Osteoblast (primary cell): ENCODE measurements around the gene CEP131. TPM values are rescaled to one million over a fixed set of nuclear protein-coding genes. Genes with fewer than 3 reads are reported as not detected.

Experiments used
- DNase-seq: peaks from one replicate; pipeline ENCODE4 v3.0.0; 2011; ENCODE audit warnings: low spot score, mixed read lengths; ENCODE audit not compliant: insufficient read length; ENCODE audit errors: missing footprints
- H2AFZ ChIP-seq: 2 replicates; pipeline ENCODE4 v1.6.0; 2011; ENCODE audit warnings: mild to moderate bottlenecking, low read length
- H3K27ac ChIP-seq: 2 replicates; pipeline ENCODE4 v1.5.1; 2011; ENCODE audit warnings: mild to moderate bottlenecking, low read depth, low read length, moderate library complexity
- H3K27me3 ChIP-seq: 2 replicates; pipeline ENCODE4 v1.6.0; 2012; ENCODE audit warnings: mild to moderate bottlenecking, control low read depth, inconsistent platforms, low read length, moderate library complexity; ENCODE audit not compliant: insufficient read depth
- H3K36me3 ChIP-seq: 2 replicates; pipeline ENCODE4 v1.5.1; 2011; ENCODE audit warnings: mild to moderate bottlenecking, low read length, control low read depth, moderate library complexity; ENCODE audit not compliant: insufficient read depth
- H3K4me1 ChIP-seq: 2 replicates; pipeline ENCODE4 v1.5.1; 2011; ENCODE audit warnings: mild to moderate bottlenecking, low read length, control low read depth, moderate library complexity; ENCODE audit not compliant: insufficient read depth
- H3K4me2 ChIP-seq: 2 replicates; pipeline ENCODE4 v1.6.0; 2011; ENCODE audit warnings: mild to moderate bottlenecking, low read length; ENCODE audit not compliant: insufficient read depth
- H3K4me3 ChIP-seq: fragments of 200-600 bp; sonication (generic); 3 replicates; pipeline ENCODE4 v1.5.1; 2012; ENCODE audit warnings: mild to moderate bottlenecking, low read length, inconsistent platforms; ENCODE audit not compliant: insufficient read depth
- H3K79me2 ChIP-seq: 2 replicates; pipeline ENCODE4 v1.6.0; 2012; ENCODE audit warnings: mild to moderate bottlenecking, low read length, control low read depth, inconsistent platforms; ENCODE audit not compliant: insufficient read depth
- H3K9me3 ChIP-seq: 2 replicates; pipeline ENCODE4 v1.5.1; 2011; ENCODE audit warnings: low read depth, low read length, control low read depth
- H4K20me1 ChIP-seq: 2 replicates; pipeline ENCODE4 v1.6.0; 2012; ENCODE audit warnings: mild to moderate bottlenecking, low read length, control low read depth; ENCODE audit not compliant: insufficient read depth
- total RNA-seq: library from RNA; depleted of rRNA; stranded (reverse); fragments of >200 nt; gene quantifications from 2 replicates; pipeline ENCODE4 v1.2.3, GENCODE V29; 2012
- TF ChIP-seq, protein P1 (sequence below): IDR thresholded peaks from 2 replicates; pipeline ENCODE4 v1.5.1; 2011; ENCODE audit warnings: mild to moderate bottlenecking, low read depth, low read length, moderate library complexity; ENCODE audit errors: extremely low read depth

CEP131 gene
- total RNA-seq, 1 donor = 8.7 TPM

GRCh38 chr17:81165246-81166032 lies 57.3 kb downstream of the CEP131 start, which contains the start of gene PVALEF:
TSS of gene PVALEF (plus strand) at chr17:81165507. CDS start at chr17:81181227, 15,720 bp downstream.
- Histone ChIP-seq H3K36me3 (no peaks in the 10 kb centered on the region), H2AFZ (no peak within 1 kb of the TSS), H3K79me2 (no peaks in the 10 kb centered on the region), H3K4me3 (no peak within 1 kb of the TSS), H3K9me3 (no peaks in the 10 kb centered on the region), H3K4me1 (no peaks in the 10 kb centered on the region), H3K27me3 (peaks cover 29% of the 10 kb centered on the region), H3K27ac (no peak within 1 kb of the TSS), H3K4me2 (no peak within 1 kb of the TSS), H4K20me1 (no peaks in the 10 kb centered on the region)
- DNase-seq = peak; percentile 92
- TF ChIP-seq, protein P1, sequence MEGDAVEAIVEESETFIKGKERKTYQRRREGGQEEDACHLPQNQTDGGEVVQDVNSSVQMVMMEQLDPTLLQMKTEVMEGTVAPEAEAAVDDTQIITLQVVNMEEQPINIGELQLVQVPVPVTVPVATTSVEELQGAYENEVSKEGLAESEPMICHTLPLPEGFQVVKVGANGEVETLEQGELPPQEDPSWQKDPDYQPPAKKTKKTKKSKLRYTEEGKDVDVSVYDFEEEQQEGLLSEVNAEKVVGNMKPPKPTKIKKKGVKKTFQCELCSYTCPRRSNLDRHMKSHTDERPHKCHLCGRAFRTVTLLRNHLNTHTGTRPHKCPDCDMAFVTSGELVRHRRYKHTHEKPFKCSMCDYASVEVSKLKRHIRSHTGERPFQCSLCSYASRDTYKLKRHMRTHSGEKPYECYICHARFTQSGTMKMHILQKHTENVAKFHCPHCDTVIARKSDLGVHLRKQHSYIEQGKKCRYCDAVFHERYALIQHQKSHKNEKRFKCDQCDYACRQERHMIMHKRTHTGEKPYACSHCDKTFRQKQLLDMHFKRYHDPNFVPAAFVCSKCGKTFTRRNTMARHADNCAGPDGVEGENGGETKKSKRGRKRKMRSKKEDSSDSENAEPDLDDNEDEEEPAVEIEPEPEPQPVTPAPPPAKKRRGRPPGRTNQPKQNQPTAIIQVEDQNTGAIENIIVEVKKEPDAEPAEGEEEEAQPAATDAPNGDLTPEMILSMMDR = no peak

- Histone ChIP-seq H3K79me2 (no peaks in the 10 kb centered on the region), H2AFZ (no peak overlapping the region), H3K4me1 (no peaks in the 10 kb centered on the region), H3K27ac (no peak overlapping the region), H3K9me3 (no peaks in the 10 kb centered on the region), H3K4me3 (no peak overlapping the region), H3K4me2 (no peak overlapping the region), H3K27me3 (peaks cover 29% of the 10 kb centered on the region), H4K20me1 (no peaks in the 10 kb centered on the region), H3K36me3 (no peaks in the 10 kb centered on the region)
- no peak for DNase-seq
- TF ChIP-seq, protein P1 = no peak
Observed at GRCh38 chr17:81164371-81165245, 58.2 kb downstream of the CEP131 start.

DNA sequence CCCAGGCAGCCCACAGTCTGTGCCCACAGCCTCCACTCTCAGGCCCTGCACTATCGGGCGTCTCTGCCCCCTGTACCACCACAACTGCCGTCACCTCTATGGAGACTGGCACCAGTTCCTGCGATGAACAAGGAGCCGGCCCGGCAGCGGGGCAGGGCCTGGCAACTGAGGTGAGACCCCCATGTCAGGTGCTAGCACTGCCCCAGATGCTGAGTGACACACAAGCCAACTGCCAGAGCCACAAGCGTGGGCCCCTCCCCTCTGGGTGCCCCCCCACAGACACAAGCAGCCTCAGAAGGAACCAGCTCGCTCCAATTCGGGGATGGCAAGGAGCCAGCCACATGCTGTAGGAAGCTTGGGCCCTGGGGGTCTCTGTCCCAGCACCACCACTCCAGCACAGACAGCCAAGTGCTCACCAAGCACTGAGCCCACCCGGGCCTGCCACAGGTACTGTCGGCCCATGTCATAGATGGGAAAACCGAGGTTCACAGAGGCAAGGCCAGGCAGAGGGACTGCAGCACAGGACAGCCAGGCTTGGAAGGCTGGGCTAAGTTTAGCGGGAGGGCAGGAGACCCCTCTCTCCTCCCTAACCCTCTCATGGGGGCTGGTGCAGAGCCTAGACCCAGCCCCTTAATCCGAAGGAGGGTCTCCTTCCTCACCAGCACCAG lies 58.9 kb downstream of the CEP131 start:
- TF ChIP-seq, protein P1 = no peak
- no peaks in the 10 kb centered on the region for H4K20me1 ChIP-seq
- peaks cover 29% of the 10 kb centered on the region for H3K27me3 ChIP-seq
- H3K4me3 ChIP-seq = no peak overlapping the region
- H3K79me2 ChIP-seq = no peaks in the 10 kb centered on the region
- no peak overlapping the region for H3K27ac ChIP-seq
- no peak overlapping the region for H2AFZ ChIP-seq
- H3K36me3 ChIP-seq = no peaks in the 10 kb centered on the region
- no peaks in the 10 kb centered on the region for H3K9me3 ChIP-seq
- H3K4me2 ChIP-seq = no peak overlapping the region
- DNase-seq = no peak
- no peaks in the 10 kb centered on the region for H3K4me1 ChIP-seq
